Measurements from ENCODE around the gene CAPZA3. TPM values are rescaled to one million over a fixed set of nuclear protein-coding genes. Genes with fewer than 3 reads are reported as not detected.
"Not testable (repeated sequence)": the region's sequence is repeated elsewhere in the genome, so short reads cannot be mapped to it uniquely, and the experiment has no call there.

Gene CAPZA3
- total and polyA plus RNA-seq, 7 donors = not detected

GRCh38 chr12:18752947-18753346 is 15.0 kb downstream of the CAPZA3 start:
- TF ChIP-seq POLR2A (IDR thresholded peaks at IDR 0.05) (no peak), CTCF (IDR thresholded peaks at IDR 0.05) (no peak), EP300 (IDR thresholded peaks at IDR 0.05) (no peak), POLR2AphosphoS5 (IDR thresholded peaks at IDR 0.05) (no peak)
- no peak overlapping the region for H3K4me3 ChIP-seq
- WGBS, 2 donors = 81% methylated on average over 1 of the region's 1 CpG

GRCh38 chr12:18753481-18754123 is 15.7 kb downstream of the CAPZA3 start:
- peak overlapping the region in 1 of 4 donors; percentile 32 for H3K27ac ChIP-seq
- peaks cover 0 to 12% (median 6%) of the 10 kb centered on the region in 4 donors for H3K4me1 ChIP-seq
- no peak for TF ChIP-seq CTCF (IDR thresholded peaks at IDR 0.05)
- no peak for TF ChIP-seq EP300 (IDR thresholded peaks at IDR 0.05)
- no peak for TF ChIP-seq POLR2AphosphoS5 (IDR thresholded peaks at IDR 0.05)
- TF ChIP-seq POLR2A (IDR thresholded peaks at IDR 0.05) = no peak
- H3K27me3 ChIP-seq = no peaks in the 10 kb centered on the region
- H3K9me3 ChIP-seq = no peaks in the 10 kb centered on the region
- H3K4me3 ChIP-seq = no peak overlapping the region
- no peaks in the 10 kb centered on the region for H3K36me3 ChIP-seq
- intact Hi-C loops (cut with DNase I) = no loop called here
- WGBS, 2 donors = 71 to 76% methylated on average over 16 of the region's 16 CpGs
- DNase-seq = no peak

More at GRCh38 chr12:18752947-18753346, 15.0 kb downstream of the CAPZA3 start:
- Histone ChIP-seq H3K27ac (peak overlapping the region in 1 of 4 donors; percentile 32), H3K9me3 (no peaks in the 10 kb centered on the region), H3K36me3 (no peaks in the 10 kb centered on the region), H3K4me1 (peaks cover 0 to 12% (median 6%) of the 10 kb centered on the region in 4 donors), H3K27me3 (no peaks in the 10 kb centered on the region)
- intact Hi-C loops (cut with DNase I) = no loop called here
- DNase-seq = no peak

GRCh38 chr12:18754124-18754707 is 16.3 kb downstream of the CAPZA3 start:
- Histone ChIP-seq H3K4me1 (peaks cover 0 to 12% (median 6%) of the 10 kb centered on the region in 4 donors), H3K27ac (no peak overlapping the region), H3K4me3 (no peak overlapping the region), H3K36me3 (no peaks in the 10 kb centered on the region), H3K9me3 (no peaks in the 10 kb centered on the region), H3K27me3 (no peaks in the 10 kb centered on the region)
- no peak for DNase-seq
- intact Hi-C loops (cut with DNase I) = no loop called here
- WGBS, 2 donors = 83 to 85% methylated on average over 6 of the region's 6 CpGs
- TF ChIP-seq CTCF (IDR thresholded peaks at IDR 0.05) (no peak), EP300 (IDR thresholded peaks at IDR 0.05) (no peak), POLR2AphosphoS5 (IDR thresholded peaks at IDR 0.05) (no peak), POLR2A (IDR thresholded peaks at IDR 0.05) (no peak)

- 81 to 89% methylated on average over 1 of the region's 1 CpG for WGBS, 2 donors
- no peak overlapping the region for H3K27ac ChIP-seq
- H3K4me3 ChIP-seq = no peak overlapping the region
- H3K4me1 ChIP-seq = peaks cover 0 to 12% (median 6%) of the 10 kb centered on the region in 4 donors
- H3K27me3 ChIP-seq = no peaks in the 10 kb centered on the region
- DNase-seq = no peak
- no peaks in the 10 kb centered on the region for H3K36me3 ChIP-seq
- H3K9me3 ChIP-seq = no peaks in the 10 kb centered on the region
- intact Hi-C loops (cut with DNase I) = no loop called here
- TF ChIP-seq EP300 (IDR thresholded peaks at IDR 0.05) = no peak
These were observed 17.4 kb downstream of the CAPZA3 start for GRCh38 chr12:18755341-18755740.

- H3K4me3 ChIP-seq; H3K9me3 ChIP-seq; intact Hi-C loops (cut with DNase I); DNase-seq; H3K27ac ChIP-seq; H3K27me3 ChIP-seq; H3K4me1 ChIP-seq; H3K36me3 ChIP-seq: not testable (repeated sequence)
- WGBS, 2 donors = 44 to 87% methylated on average over 1 of the region's 1 CpG
These were observed 28.6 kb downstream of the CAPZA3 start for GRCh38 chr12:18766479-18766878.

Data from sigmoid colon (tissue), 7 donors.